ENCODE measurements around the gene PCDH15. TPM values are rescaled to one million over a fixed set of nuclear protein-coding genes. Genes with fewer than 3 reads are reported as not detected.
A peak's percentile ranks its signal among the peaks of the same experiment; 100 is the strongest.

Gene PCDH15
- polyA plus RNA-seq, 1 of the 3 experiments (the other 2 are of a cell fraction), result 0.03 TPM

DNA sequence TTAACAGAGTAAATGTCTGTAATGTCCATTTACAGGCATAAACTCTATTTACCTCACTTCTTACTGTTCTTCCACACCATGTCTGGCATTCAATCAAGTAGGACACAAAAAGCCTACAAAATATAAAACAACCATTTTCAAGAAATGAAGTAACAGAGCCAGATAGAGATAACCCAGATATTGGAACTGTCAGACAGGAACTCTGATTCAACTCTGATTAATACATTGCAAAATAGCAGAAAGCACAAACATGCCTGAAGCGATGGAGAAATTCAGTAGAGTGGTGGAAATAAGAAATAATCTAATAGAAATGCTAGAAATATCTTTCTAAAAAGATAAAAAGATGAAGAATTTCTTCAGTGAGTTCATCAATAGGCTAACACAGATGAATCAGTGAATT, 964.4 kb downstream of the PCDH15 start:
- Histone ChIP-seq H3K4me3 (ENCODE audit: low read depth in 2 of 2, low read length in 1 of 2) (no peak overlapping the region), H2AFZ (ENCODE audit: low read depth) (no peak overlapping the region), H4K20me1 (ENCODE audit: insufficient read depth) (no peaks in the 10 kb centered on the region), H3K79me2 (ENCODE audit: insufficient read depth) (no peaks in the 10 kb centered on the region), H3K36me3 (replicated peaks in 1 of 2; ENCODE audit: control insufficient read depth in 1 of 2, insufficient read depth in 2 of 2, low read length in 1 of 2) (no peaks in the 10 kb centered on the region), H3K4me1 (ENCODE audit: control insufficient read depth in 1 of 2, insufficient read depth in 2 of 2, low read depth in 1 of 2, low read length in 1 of 2) (peaks cover 0 to 8% of the 10 kb centered on the region in 2 experiments; a peak in 2 of 4 replicates), H3K9me3 (no peaks in the 10 kb centered on the region), H3K9me2 (no peaks in the 10 kb centered on the region), H3F3A (replicated peaks; ENCODE audit: insufficient read depth) (no peaks in the 10 kb centered on the region), H3K4me2 (no peak overlapping the region), H3K9ac (no peak overlapping the region), H3K27me3 (ENCODE audit: insufficient read depth) (no peaks in the 10 kb centered on the region), H3K27ac (ENCODE audit: low read depth in 2 of 2, low read length in 1 of 2) (peak overlapping the region in 1 of 2 experiments; percentile 68; a peak in 2 of 4 replicates)
- 20% methylated on average over 1 of the region's 1 CpG for WGBS (ENCODE audit: low lambda C conversion rate)
- peak; percentile 36 for DNase-seq
- ChIA-PET POLR2A (no interaction called here), CTCF (interaction anchor here (0.7 to 1.4 kb wide), 3 partner anchors 35 to 1793 kb away, joined by 3 read pairs; no protein-coding TSS in a partner anchor)
- TF ChIP-seq, protein P1, sequence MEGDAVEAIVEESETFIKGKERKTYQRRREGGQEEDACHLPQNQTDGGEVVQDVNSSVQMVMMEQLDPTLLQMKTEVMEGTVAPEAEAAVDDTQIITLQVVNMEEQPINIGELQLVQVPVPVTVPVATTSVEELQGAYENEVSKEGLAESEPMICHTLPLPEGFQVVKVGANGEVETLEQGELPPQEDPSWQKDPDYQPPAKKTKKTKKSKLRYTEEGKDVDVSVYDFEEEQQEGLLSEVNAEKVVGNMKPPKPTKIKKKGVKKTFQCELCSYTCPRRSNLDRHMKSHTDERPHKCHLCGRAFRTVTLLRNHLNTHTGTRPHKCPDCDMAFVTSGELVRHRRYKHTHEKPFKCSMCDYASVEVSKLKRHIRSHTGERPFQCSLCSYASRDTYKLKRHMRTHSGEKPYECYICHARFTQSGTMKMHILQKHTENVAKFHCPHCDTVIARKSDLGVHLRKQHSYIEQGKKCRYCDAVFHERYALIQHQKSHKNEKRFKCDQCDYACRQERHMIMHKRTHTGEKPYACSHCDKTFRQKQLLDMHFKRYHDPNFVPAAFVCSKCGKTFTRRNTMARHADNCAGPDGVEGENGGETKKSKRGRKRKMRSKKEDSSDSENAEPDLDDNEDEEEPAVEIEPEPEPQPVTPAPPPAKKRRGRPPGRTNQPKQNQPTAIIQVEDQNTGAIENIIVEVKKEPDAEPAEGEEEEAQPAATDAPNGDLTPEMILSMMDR (IDR thresholded peaks at IDR 0.05), result no peak
- TF ChIP-seq JUND (IDR thresholded peaks at IDR 0.05), result no peak
- no peak for TF ChIP-seq NFIC (IDR thresholded peaks at IDR 0.05; ENCODE audit: borderline replicate concordance)
- no peak for TF ChIP-seq TEAD4 (IDR thresholded peaks at IDR 0.05; ENCODE audit: borderline replicate concordance, insufficient read depth)
- TF ChIP-seq FOXM1 (IDR thresholded peaks at IDR 0.05; ENCODE audit: low read depth), result no peak
- no peak for TF ChIP-seq FOSL2 (IDR thresholded peaks at IDR 0.05; ENCODE audit: borderline replicate concordance, low read depth)
- no peak for TF ChIP-seq EZH2phosphoT487 (IDR thresholded peaks at IDR 0.05; ENCODE audit: borderline replicate concordance, low read depth)
- 0 out of 2 replicates have a peak, but pooled peaks have one; percentile 43 for TF ChIP-seq FOXJ3 (CRISPR knock-in tag; IDR thresholded peaks at IDR 0.05)
- TF ChIP-seq MEF2A (IDR thresholded peaks at IDR 0.05; ENCODE audit: borderline replicate concordance, low read depth), result no peak
- TF ChIP-seq, protein P2, sequence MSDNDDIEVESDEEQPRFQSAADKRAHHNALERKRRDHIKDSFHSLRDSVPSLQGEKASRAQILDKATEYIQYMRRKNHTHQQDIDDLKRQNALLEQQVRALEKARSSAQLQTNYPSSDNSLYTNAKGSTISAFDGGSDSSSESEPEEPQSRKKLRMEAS (IDR thresholded peaks at IDR 0.05; ENCODE audit: low read depth), result no peak
- TF ChIP-seq SIN3A (IDR thresholded peaks at IDR 0.05; ENCODE audit: borderline replicate concordance, low read depth, low read length), result no peak
- no peak for TF ChIP-seq ELF1 (IDR thresholded peaks at IDR 0.05)
- TF ChIP-seq POLR2AphosphoS5 (IDR thresholded peaks at IDR 0.05; ENCODE audit: low read depth, low read length), result no peak
- peak; percentile 78 for TF ChIP-seq GATA2 (CRISPR knock-in tag; IDR thresholded peaks at IDR 0.05)
- TF ChIP-seq, protein P3, sequence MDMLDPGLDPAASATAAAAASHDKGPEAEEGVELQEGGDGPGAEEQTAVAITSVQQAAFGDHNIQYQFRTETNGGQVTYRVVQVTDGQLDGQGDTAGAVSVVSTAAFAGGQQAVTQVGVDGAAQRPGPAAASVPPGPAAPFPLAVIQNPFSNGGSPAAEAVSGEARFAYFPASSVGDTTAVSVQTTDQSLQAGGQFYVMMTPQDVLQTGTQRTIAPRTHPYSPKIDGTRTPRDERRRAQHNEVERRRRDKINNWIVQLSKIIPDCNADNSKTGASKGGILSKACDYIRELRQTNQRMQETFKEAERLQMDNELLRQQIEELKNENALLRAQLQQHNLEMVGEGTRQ (IDR thresholded peaks at IDR 0.05; ENCODE audit: borderline replicate concordance, low read depth, low read length), result no peak
- TF ChIP-seq, protein P4, sequence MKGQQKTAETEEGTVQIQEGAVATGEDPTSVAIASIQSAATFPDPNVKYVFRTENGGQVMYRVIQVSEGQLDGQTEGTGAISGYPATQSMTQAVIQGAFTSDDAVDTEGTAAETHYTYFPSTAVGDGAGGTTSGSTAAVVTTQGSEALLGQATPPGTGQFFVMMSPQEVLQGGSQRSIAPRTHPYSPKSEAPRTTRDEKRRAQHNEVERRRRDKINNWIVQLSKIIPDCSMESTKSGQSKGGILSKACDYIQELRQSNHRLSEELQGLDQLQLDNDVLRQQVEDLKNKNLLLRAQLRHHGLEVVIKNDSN (IDR thresholded peaks at IDR 0.05; ENCODE audit: borderline replicate concordance, low read depth), result no peak
- TF ChIP-seq RXRA (IDR thresholded peaks at IDR 0.05; ENCODE audit: borderline replicate concordance, low read depth), result no peak
- TF ChIP-seq TAF1 (IDR thresholded peaks at IDR 0.05; ENCODE audit: borderline replicate concordance, low read depth, low read length), result no peak
- TF ChIP-seq, protein P5, sequence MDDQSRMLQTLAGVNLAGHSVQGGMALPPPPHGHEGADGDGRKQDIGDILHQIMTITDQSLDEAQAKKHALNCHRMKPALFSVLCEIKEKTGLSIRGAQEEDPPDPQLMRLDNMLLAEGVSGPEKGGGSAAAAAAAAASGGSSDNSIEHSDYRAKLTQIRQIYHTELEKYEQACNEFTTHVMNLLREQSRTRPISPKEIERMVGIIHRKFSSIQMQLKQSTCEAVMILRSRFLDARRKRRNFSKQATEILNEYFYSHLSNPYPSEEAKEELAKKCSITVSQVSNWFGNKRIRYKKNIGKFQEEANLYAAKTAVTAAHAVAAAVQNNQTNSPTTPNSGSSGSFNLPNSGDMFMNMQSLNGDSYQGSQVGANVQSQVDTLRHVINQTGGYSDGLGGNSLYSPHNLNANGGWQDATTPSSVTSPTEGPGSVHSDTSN (IDR thresholded peaks at IDR 0.05), result no peak
- no peak for TF ChIP-seq GABPA (IDR thresholded peaks at IDR 0.05; ENCODE audit: low read depth)
- no peak; the same call in 1 of the 2 replicates for TF ChIP-seq TCF12 (IDR thresholded peaks at IDR 0.05)
- TF ChIP-seq, protein P6, sequence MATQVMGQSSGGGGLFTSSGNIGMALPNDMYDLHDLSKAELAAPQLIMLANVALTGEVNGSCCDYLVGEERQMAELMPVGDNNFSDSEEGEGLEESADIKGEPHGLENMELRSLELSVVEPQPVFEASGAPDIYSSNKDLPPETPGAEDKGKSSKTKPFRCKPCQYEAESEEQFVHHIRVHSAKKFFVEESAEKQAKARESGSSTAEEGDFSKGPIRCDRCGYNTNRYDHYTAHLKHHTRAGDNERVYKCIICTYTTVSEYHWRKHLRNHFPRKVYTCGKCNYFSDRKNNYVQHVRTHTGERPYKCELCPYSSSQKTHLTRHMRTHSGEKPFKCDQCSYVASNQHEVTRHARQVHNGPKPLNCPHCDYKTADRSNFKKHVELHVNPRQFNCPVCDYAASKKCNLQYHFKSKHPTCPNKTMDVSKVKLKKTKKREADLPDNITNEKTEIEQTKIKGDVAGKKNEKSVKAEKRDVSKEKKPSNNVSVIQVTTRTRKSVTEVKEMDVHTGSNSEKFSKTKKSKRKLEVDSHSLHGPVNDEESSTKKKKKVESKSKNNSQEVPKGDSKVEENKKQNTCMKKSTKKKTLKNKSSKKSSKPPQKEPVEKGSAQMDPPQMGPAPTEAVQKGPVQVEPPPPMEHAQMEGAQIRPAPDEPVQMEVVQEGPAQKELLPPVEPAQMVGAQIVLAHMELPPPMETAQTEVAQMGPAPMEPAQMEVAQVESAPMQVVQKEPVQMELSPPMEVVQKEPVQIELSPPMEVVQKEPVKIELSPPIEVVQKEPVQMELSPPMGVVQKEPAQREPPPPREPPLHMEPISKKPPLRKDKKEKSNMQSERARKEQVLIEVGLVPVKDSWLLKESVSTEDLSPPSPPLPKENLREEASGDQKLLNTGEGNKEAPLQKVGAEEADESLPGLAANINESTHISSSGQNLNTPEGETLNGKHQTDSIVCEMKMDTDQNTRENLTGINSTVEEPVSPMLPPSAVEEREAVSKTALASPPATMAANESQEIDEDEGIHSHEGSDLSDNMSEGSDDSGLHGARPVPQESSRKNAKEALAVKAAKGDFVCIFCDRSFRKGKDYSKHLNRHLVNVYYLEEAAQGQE (IDR thresholded peaks at IDR 0.05; ENCODE audit: low read depth, low read length), result no peak
- no peak for TF ChIP-seq RFX5 (IDR thresholded peaks at IDR 0.05; ENCODE audit: low read length)
- TF ChIP-seq SMC3 (IDR thresholded peaks at IDR 0.05; ENCODE audit: low read depth, low read length), result no peak
- TF ChIP-seq, protein P7, sequence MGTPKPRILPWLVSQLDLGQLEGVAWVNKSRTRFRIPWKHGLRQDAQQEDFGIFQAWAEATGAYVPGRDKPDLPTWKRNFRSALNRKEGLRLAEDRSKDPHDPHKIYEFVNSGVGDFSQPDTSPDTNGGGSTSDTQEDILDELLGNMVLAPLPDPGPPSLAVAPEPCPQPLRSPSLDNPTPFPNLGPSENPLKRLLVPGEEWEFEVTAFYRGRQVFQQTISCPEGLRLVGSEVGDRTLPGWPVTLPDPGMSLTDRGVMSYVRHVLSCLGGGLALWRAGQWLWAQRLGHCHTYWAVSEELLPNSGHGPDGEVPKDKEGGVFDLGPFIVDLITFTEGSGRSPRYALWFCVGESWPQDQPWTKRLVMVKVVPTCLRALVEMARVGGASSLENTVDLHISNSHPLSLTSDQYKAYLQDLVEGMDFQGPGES (IDR thresholded peaks at IDR 0.05; ENCODE audit: low read depth, low read length), result no peak
